GM18505 (cell line): ENCODE measurements around the gene ZDHHC14.

Experiments used
- ATAC-seq: cut with Tn5 transposase; IDR thresholded peaks from one replicate; pipeline ENCODE4 v1.9.1; 2021; ENCODE audit not compliant: unreplicated experiment
- POLR2A ChIP-seq: IDR thresholded peaks from 4 replicates; pipeline ENCODE4 v1.6.1; 2011; ENCODE audit warnings: borderline replicate concordance; ENCODE audit not compliant: insufficient read depth, insufficient read length; ENCODE audit errors: extremely low read depth

Gene ZDHHC14

GRCh38 chr6:157673596-157673995 lies 292.6 kb downstream of the ZDHHC14 start:
- TF ChIP-seq POLR2A = no peak

GRCh38 chr6:157674061-157674460 lies 293.1 kb downstream of the ZDHHC14 start:
- no peak for ATAC-seq
- no peak for TF ChIP-seq POLR2A

More at GRCh38 chr6:157673596-157673995, 292.6 kb downstream of the ZDHHC14 start:
- ATAC-seq = no peak

GRCh38 chr6:157675831-157676230 lies 294.8 kb downstream of the ZDHHC14 start:
- TF ChIP-seq POLR2A = no peak
- no peak for ATAC-seq

- TF ChIP-seq POLR2A = no peak
- ATAC-seq = no peak
Measured at GRCh38 chr6:157676241-157676640, 295.3 kb downstream of the ZDHHC14 start.

- no peak for ATAC-seq
- TF ChIP-seq POLR2A = no peak
Measured at GRCh38 chr6:157677235-157677634, 296.2 kb downstream of the ZDHHC14 start.

- ATAC-seq = no peak
- TF ChIP-seq POLR2A = no peak
Measured at GRCh38 chr6:157679605-157680580, 298.9 kb downstream of the ZDHHC14 start.

- ATAC-seq = no peak
- no peak for TF ChIP-seq POLR2A
Measured at GRCh38 chr6:157681041-157681650, 300.2 kb downstream of the ZDHHC14 start.

- no peak for ATAC-seq
- TF ChIP-seq POLR2A = no peak
Measured at GRCh38 chr6:157682856-157683481, 302.0 kb downstream of the ZDHHC14 start.

- TF ChIP-seq POLR2A = no peak
- no peak for ATAC-seq
Measured at GRCh38 chr6:157683707-157684106, 302.7 kb downstream of the ZDHHC14 start.

- TF ChIP-seq POLR2A = no peak
Measured at GRCh38 chr6:157684620-157685299, 303.8 kb downstream of the ZDHHC14 start.

GRCh38 chr6:157685596-157686280 lies 304.7 kb downstream of the ZDHHC14 start:
- TF ChIP-seq POLR2A = no peak
- ATAC-seq = no peak

More at GRCh38 chr6:157684620-157685299, 303.8 kb downstream of the ZDHHC14 start:
- no peak for ATAC-seq

GRCh38 chr6:157688275-157688959 lies 307.4 kb downstream of the ZDHHC14 start:
- no peak for ATAC-seq
- no peak for TF ChIP-seq POLR2A
